GM18502 (cell line): Measurements from ENCODE around the gene ROR1.
"Not testable (repeated sequence)": the region's sequence is repeated elsewhere in the genome, so short reads cannot be mapped to it uniquely, and the experiment has no call there.

Source experiments
- ATAC-seq: cut with Tn5 transposase; IDR thresholded peaks from one replicate; pipeline ENCODE4 v1.9.1; 2021; ENCODE audit warnings: mild to moderate bottlenecking; ENCODE audit not compliant: unreplicated experiment, poor library complexity

The ROR1 gene

DNA sequence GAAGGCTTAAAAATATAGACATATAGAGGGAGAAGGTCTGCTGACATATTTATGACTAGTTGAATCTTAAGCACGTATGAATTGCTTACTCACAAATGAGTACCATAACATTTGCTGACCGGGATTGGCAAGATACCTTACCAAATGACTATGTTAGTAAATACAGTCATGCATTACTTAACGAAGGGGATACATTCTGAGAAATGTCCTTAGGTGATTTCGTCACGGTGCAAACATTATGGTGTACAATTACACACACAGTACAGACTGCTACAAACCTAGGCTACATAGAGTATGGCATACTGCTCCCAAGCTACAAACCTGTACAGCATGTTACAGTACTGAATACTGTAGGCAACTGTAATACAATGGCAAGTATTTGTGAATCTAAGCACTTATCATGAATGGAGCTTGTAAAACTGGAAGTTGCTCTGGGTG lies 410.2 kb downstream of the ROR1 start:
- ATAC-seq: no peak

DNA sequence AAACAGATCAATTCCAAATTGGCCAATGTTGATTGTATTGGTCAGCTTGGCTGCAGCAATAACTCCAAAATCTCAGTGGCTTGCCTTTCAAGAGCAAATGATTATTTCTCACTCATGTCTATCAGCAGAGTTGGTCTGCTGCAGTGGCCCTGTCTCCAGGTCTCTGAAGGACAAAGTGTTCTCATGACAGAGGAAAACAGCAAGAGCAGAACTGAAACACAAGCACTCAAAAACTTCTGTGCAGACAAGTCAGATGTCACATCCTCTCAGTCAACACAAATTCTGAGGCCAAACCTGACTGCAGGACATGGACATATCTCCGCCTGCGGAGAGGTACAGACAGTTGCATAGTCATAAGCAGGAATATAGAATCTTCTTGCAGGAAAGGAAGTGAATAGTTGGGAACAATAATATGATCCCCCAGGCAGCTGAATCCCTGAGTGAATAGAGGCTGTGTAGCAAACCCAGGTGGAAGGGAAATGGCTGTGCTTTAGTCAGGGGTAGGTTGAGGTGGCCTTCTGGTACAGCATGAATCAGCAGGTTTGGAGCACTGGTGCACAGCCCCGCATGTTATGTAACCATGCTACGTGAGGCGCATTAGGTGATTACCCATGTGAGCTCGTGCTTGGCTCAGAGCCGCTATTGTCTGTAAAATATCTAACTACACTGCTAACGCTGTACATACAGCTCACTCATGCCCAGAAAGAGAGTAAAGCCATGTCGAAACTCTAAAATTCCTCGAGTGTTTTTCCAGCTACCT lies 412.5 kb downstream of the ROR1 start:
- ATAC-seq: no peak

DNA sequence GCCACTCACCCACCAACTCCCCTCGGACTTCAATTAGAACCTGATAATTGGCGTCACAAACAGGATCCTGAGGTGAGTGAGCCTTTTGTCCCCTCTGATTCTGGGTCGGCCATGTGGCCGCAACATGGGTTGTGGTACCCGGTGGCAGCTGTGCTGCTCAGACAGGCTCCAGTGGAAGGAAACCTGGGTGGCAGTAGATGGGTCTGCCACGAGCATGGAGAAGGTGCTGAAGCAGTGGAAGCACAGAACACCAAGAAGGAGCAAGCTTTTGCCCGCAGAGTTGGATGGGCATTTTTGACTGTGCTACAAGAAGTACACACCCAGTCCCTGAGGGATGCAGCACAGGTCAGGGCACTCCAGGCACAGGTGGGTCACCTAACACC lies 413.1 kb downstream of the ROR1 start:
- no peak for ATAC-seq

- ATAC-seq: no peak
These were observed 413.8 kb downstream of the ROR1 start for GRCh38 chr1:64187646-64188045.

DNA sequence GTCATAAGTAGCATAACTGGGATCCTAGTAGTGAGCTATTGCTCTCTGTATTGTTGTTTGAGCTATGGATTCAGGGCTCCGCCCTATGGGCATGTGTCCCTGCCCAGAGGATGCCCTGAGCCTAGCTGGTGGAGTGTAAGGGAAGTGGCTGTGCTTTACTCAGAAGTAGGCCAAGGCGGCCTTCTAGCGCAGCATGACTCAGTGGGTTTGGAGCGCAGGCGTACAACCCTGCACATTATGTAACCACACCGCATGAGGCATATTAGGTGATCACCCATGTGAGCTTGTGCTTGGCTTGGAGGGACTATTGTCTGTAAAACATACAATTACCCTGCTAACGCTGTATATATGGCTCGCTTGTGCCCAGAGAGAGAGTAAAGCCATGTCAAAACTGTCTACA lies 418.5 kb downstream of the ROR1 start:
- ATAC-seq: no peak

DNA sequence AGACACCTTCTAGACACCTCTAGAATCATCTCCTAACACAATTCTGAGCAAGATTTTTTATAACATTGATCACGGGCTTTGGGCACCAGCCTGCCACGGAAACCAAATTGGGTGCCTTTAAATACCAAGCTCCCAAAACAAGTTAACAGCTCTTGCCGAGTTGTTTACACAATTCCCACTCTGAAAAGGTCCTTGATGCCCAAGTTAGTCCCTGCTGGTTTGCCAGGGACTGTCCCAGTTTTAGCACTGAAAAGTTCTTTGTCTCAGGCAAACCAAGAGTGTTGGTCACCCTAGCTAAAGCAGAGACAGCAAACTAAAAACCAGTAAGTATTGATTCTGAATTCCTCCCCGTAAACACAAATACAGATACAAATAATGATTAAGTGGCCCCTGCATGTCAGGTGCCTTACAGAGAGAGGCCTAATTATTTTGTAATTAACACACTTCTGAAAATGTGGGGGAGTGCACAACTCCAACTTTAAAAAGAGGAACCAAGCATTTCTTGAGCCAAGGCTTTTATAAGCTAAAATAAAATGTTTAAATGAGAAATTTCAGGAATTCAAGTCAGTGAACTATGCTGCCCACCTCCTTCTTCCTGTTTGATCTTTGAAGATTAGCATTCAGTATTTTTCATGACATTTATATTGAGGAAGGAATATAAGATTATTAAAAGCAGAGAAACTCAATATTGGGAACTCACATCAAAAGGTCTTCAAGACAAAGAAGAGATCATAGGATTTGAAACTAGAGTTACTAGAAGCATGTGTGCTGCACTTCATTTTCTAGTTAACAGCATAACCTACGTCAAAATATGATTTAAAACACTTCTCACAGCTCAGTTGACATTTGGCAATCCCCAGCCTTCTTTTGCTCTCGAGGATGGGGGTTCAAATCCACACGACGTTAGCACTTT lies 420.6 kb downstream of the ROR1 start:
- ATAC-seq: no peak

DNA sequence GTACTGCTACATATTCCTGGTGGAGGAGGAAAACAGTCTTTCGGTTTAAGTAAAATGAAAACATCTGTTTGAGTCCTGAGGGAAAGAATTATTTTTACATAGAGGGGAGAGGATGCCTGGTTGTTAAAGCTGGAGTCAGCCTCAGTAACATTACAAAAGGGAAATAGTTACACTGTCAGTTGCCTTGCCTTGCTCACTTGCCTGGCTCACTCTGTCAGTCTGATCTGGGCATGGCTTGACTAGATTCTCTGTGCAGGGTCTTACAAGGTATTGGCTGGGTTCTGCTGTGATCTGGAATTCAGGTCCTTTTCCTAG lies 421.2 kb downstream of the ROR1 start:
- no peak for ATAC-seq

- ATAC-seq: no peak
These were observed 422.5 kb downstream of the ROR1 start for GRCh38 chr1:64196074-64196870.

DNA sequence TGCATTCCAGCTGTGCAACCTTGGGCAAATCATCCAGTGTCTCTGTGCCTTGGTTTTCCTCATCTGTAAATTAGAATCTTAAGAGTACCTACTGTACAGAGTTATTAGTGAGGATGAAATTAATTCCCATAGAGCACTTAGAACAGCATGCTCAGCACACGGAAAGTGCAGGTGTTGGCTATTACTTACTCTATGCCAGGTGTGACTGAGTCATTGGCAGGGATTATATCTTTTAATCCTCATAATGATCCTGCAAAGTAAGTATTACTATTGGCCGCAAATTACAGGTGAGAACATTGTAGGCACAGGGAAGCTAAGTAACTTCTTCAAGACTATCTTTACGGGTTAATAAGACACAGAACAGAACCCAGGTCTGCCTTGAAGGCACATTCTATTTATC lies 423.3 kb downstream of the ROR1 start:
- no peak for ATAC-seq

GRCh38 chr1:64199154-64199553 lies 425.3 kb downstream of the ROR1 start:
- ATAC-seq: no peak

GRCh38 chr1:64200064-64200463 lies 426.2 kb downstream of the ROR1 start:
- ATAC-seq: no peak

GRCh38 chr1:64203420-64203819 lies 429.6 kb downstream of the ROR1 start, which contains the start of gene UBE2U:
TSS of gene UBE2U (plus strand) at chr1:64203623. CDS start at chr1:64204051, 428 bp downstream.
- no peak for ATAC-seq

DNA sequence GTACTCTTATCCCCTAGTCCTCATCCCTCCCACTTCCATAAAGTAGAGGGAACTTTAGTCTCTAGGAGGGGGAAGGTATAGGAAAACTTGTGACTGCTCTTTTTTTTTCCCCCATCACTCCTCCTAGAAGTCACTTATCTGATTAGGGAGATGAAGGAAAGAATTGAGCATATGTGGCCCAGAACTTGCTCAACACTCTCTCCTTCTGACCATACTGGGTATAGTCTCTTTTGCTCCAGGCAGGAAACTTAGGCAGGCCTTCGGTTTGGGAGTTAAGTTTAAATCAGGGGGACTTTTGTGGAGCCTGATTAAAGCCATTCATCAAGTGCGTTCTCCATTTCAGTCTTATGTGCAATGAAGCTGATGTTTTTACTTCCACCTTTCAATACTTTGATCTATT lies 435.4 kb downstream of the ROR1 start:
- ATAC-seq: no peak

DNA sequence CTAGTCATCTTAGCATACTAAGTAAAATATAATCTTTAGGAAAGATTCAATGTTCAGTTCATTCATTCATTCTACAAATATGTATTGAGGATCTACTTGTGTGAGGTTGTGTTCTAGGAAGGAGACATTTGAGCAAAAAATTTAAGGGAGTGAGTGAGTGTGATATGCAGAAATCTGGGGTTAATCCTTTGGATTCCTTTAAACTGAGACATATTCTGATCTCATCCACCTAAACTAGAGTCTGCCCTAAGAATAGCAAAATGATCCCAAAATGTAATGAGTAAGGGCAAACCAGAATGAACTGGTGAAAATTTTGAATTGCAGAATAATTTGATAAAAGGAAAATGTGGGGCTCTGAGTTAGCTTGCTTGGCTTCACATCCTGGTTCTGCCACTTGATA lies 438.2 kb downstream of the ROR1 start:
- ATAC-seq: no peak

GRCh38 chr1:64215576-64215975 lies 441.8 kb downstream of the ROR1 start:
- no peak for ATAC-seq

- ATAC-seq: no peak
These were observed 446.4 kb downstream of the ROR1 start for GRCh38 chr1:64220241-64220640.

DNA sequence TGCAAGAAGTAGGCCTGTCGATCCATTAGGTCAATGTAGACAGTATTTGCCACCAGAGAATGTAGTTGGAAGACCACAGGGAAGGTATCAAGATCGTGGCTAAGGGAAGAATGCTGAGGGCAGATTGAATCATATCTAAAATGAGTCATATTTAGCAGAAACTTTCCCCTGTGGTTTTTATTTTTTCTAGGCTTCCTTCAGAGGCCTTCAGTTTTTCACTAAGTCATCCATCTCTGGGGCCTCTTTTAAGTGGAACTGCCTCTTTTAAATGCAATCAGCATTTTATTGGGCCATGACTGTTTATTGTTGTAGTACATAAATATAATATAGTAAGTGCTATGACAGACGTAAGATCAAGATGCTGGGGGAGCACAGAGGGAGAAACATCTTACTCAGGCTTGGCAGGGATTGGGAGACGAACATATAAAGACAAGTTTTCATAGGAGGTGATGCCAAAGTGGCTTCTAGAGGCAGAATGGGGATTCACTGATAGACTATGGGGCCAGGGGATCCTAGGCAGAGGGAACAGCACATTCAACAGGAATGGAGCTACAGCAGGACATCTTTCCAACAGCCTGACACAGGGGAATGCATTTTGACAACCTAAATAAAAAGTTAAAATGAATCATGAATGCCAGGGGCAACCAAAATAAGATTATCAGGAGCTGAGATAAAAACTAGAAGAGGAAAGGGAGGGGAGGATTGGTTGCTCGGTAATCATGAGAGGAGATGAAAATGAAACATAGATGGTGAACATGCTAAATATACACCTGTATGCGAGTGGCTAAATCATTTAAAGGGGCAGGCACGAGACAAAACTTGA lies 449.7 kb downstream of the ROR1 start:
- ATAC-seq: peak; percentile 86

DNA sequence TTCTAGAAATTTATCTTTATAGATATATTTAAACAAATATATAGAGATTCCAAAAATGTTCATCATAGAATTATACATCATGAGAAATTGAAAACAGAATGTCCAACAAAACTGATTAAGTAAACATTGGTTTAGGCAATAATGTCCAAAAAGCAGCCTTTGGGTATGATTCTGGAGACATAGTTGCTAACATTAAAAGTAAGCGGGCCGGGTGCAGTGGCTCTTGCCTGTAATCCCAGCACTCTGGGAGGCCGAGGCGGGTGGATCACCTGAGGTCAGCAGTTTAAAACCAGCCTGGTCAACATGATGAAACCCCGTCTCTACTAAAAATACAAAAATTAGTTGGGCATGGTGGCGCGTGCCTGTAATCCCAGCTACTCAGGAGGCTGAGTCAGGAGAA lies 450.4 kb downstream of the ROR1 start:
- ATAC-seq: not testable (repeated sequence)

DNA sequence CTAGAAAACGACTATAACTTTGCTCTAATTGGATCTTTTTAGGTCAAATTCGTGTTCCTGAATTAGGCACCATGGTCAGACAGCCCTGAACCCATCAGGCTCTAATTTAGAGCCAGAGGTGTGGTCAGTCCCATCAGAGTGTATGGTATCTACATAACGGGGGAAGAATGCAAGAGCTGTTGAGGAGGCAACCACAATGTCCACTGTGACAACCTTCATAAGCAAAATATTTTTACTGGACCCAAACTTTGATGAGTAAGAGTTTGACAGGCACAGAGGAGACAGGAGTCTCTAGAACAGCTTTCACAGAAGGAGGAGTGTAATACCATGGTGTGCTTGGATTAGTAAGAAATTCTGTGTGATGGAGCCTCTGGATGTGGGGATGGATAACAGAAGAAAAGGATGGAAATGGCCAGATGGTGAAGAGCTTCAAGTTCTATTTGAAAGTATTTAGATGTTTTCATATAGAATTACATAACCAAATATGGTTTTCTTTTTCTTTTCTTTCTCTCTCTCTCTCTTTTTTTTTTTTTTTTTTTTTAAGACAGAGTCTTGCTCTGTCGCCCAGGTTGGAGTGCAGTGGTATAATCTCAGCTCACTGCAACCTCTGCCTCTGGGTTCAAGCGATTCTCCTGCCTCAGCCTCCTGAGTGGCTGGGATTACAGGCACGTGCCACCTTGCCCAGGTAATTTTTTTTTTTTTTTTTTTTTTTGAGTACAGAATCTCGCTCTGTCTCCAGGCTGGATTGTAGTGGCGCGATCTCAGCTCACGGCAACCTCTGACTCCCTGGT lies 454.5 kb downstream of the ROR1 start:
- ATAC-seq: no peak
